Neural progenitor cell (in vitro differentiated cells): ENCODE results near the gene BMERB1. TPM values are rescaled to one million over a fixed set of nuclear protein-coding genes. Genes with fewer than 3 reads are reported as not detected.
"Not testable (repeated sequence)": the region's sequence is repeated elsewhere in the genome, so short reads cannot be mapped to it uniquely, and the experiment has no call there.

Experiments
- DNase-seq: peaks from one replicate; pipeline ENCODE4 v3.0.0-alpha.2; 2016; ENCODE audit warnings: low spot score
- H2AFZ ChIP-seq: fragments of 200-600 bp; sonication (generic); replicated peaks from 2 replicates; pipeline ENCODE4 v1.6.1; 2016; ENCODE audit warnings: antibody characterized with exemption
- H3F3A ChIP-seq: fragments of 200-600 bp; sonication (generic); 2 replicates; pipeline ENCODE4 v1.6.1; 2016; ENCODE audit warnings: antibody characterized with exemption, low read depth
- H3K27ac ChIP-seq: fragments of 200-600 bp; sonication (generic); 2 replicates; pipeline ENCODE4 v1.5.1; 2016; ENCODE audit warnings: mild to moderate bottlenecking
- H3K27me3 ChIP-seq: fragments of 200-600 bp; sonication (generic); 2 replicates; pipeline ENCODE4 v1.6.1; 2016; ENCODE audit warnings: mild to moderate bottlenecking, moderate library complexity
- H3K36me3 ChIP-seq: fragments of 200-600 bp; sonication (generic); 2 replicates; pipeline ENCODE4 v1.5.1; 2016
- H3K4me1 ChIP-seq: fragments of 200-600 bp; sonication (generic); 2 replicates; pipeline ENCODE4 v1.6.1; 2016; ENCODE audit warnings: mixed run types
- H3K4me2 ChIP-seq: fragments of 200-600 bp; sonication (generic); 2 replicates; pipeline ENCODE4 v1.6.1; 2016
- H3K4me3 ChIP-seq: fragments of 200-600 bp; sonication (generic); 2 replicates; pipeline ENCODE4 v1.5.1; 2016
- H3K79me2 ChIP-seq: fragments of 200-600 bp; sonication (generic); 2 replicates; pipeline ENCODE4 v1.6.1; 2016; ENCODE audit warnings: low read depth
- H3K9ac ChIP-seq: fragments of 200-600 bp; sonication (generic); 2 replicates; pipeline ENCODE4 v1.6.1; 2016
- H3K9me3 ChIP-seq: fragments of 200-600 bp; sonication (generic); 2 replicates; pipeline ENCODE4 v1.5.1; 2016; ENCODE audit warnings: low read depth
- H4K20me1 ChIP-seq: fragments of 200-600 bp; sonication (generic); 2 replicates; pipeline ENCODE4 v1.6.1; 2016; ENCODE audit warnings: low read depth
- H3K27ac Mint-ChIP-seq: 3 replicates; pipeline ENCODE4 v1.8.0; 2021; ENCODE audit warnings: mixed read lengths
- H3K27me3 Mint-ChIP-seq: 2 replicates; pipeline ENCODE4 v1.8.0; 2022; ENCODE audit warnings: low read depth, mild to moderate bottlenecking, inconsistent platforms, moderate library complexity, mixed read lengths; ENCODE audit not compliant: insufficient read depth
- H3K36me3 Mint-ChIP-seq: 3 replicates; pipeline ENCODE4 v1.8.0; 2021; ENCODE audit warnings: mixed read lengths
- H3K4me1 Mint-ChIP-seq: 3 replicates; pipeline ENCODE4 v1.8.0; 2021; ENCODE audit warnings: mixed read lengths
- H3K4me3 Mint-ChIP-seq: 3 replicates; pipeline ENCODE4 v1.8.0; 2021; ENCODE audit warnings: mild to moderate bottlenecking, moderate library complexity, mixed read lengths
- H3K9me3 Mint-ChIP-seq: 3 replicates; pipeline ENCODE4 v1.8.0; 2020; ENCODE audit warnings: mixed read lengths
- CTCF ChIP-seq: fragments of 200-600 bp; sonication (generic); IDR thresholded peaks from 2 replicates; pipeline ENCODE4 v1.5.1; 2017; ENCODE audit warnings: antibody characterized with exemption, mild to moderate bottlenecking
- EZH2 ChIP-seq: fragments of 200-600 bp; sonication (generic); IDR thresholded peaks from 2 replicates; pipeline ENCODE4 v1.6.1; 2017; ENCODE audit warnings: antibody characterized with exemption, mild to moderate bottlenecking, moderate library complexity
- EZH2phosphoT487 ChIP-seq: fragments of 200-600 bp; sonication (generic); IDR thresholded peaks from 2 replicates; pipeline ENCODE4 v1.6.1; 2017; ENCODE audit warnings: antibody characterized with exemption
- total RNA-seq: library from RNA; depleted of rRNA; stranded (reverse); fragments of >200 nt; gene quantifications from 2 replicates; pipeline ENCODE4 v1.2.3, GENCODE V29; 2015; ENCODE audit warnings: low replicate concordance

Gene BMERB1
- total RNA-seq, 1 donor from 2014 or later: 39.0 TPM

GRCh38 chr16:15439102-15439501, 4.7 kb downstream of the BMERB1 start:
- no peak overlapping the region for H2AFZ ChIP-seq
- H3K4me2 ChIP-seq: no peak overlapping the region
- H3K79me2 ChIP-seq: peaks cover 64% of the 10 kb centered on the region
- H3K27ac Mint-ChIP-seq: no peak overlapping the region
- H3K9me3 ChIP-seq: no peaks in the 10 kb centered on the region
- no peak for TF ChIP-seq EZH2
- no peaks in the 10 kb centered on the region for H3K36me3 Mint-ChIP-seq
- H3F3A ChIP-seq: peaks cover 16% of the 10 kb centered on the region
- no peaks in the 10 kb centered on the region for H3K9me3 Mint-ChIP-seq
- no peak overlapping the region for H3K27ac ChIP-seq
- peaks cover 49% of the 10 kb centered on the region for H4K20me1 ChIP-seq
- H3K27me3 ChIP-seq: peaks cover 15% of the 10 kb centered on the region
- peaks cover 12% of the 10 kb centered on the region for H3K4me1 Mint-ChIP-seq
- H3K4me1 ChIP-seq: no peaks in the 10 kb centered on the region
- no peak overlapping the region for H3K9ac ChIP-seq
- no peak overlapping the region for H3K4me3 ChIP-seq
- H3K4me3 Mint-ChIP-seq: no peak overlapping the region
- peaks cover 7% of the 10 kb centered on the region for H3K27me3 Mint-ChIP-seq
- no peak for DNase-seq
- no peaks in the 10 kb centered on the region for H3K36me3 ChIP-seq

- Histone ChIP-seq H3K4me1 (no peaks in the 10 kb centered on the region), H3K4me2 (no peak overlapping the region), H3F3A (peaks cover 12% of the 10 kb centered on the region), H3K4me3 (no peak overlapping the region), H3K27ac (no peak overlapping the region), H3K9me3 (no peaks in the 10 kb centered on the region), H3K79me2 (peaks cover 68% of the 10 kb centered on the region), H3K36me3 (no peaks in the 10 kb centered on the region), H2AFZ (no peak overlapping the region), H3K9ac (no peak overlapping the region), H4K20me1 (peaks cover 49% of the 10 kb centered on the region), H3K27me3 (peaks cover 15% of the 10 kb centered on the region)
- Mint-ChIP-seq H3K27me3 (peaks cover 7% of the 10 kb centered on the region), H3K9me3 (peaks cover 2% of the 10 kb centered on the region), H3K4me1 (peaks cover 11% of the 10 kb centered on the region), H3K36me3 (no peaks in the 10 kb centered on the region), H3K4me3 (no peak overlapping the region), H3K27ac (no peak overlapping the region)
- TF ChIP-seq EZH2phosphoT487 (no peak), CTCF (no peak), EZH2 (no peak)
- no peak for DNase-seq
These were observed 5.1 kb downstream of the BMERB1 start for GRCh38 chr16:15439521-15439920.

GRCh38 chr16:15440852-15441251, 6.5 kb downstream of the BMERB1 start:
- Histone ChIP-seq H3F3A (no peaks in the 10 kb centered on the region), H2AFZ (no peak overlapping the region), H3K36me3 (no peaks in the 10 kb centered on the region), H3K27me3 (peaks cover 8% of the 10 kb centered on the region), H3K27ac (no peak overlapping the region), H4K20me1 (peaks cover 40% of the 10 kb centered on the region), H3K4me2 (no peak overlapping the region), H3K79me2 (peaks cover 67% of the 10 kb centered on the region), H3K4me3 (no peak overlapping the region), H3K9me3 (no peaks in the 10 kb centered on the region), H3K9ac (no peak overlapping the region), H3K4me1 (no peaks in the 10 kb centered on the region)
- Mint-ChIP-seq H3K27me3 (peaks cover under 1% of the 10 kb centered on the region), H3K9me3 (peaks cover 6% of the 10 kb centered on the region), H3K27ac (no peak overlapping the region), H3K4me1 (peaks cover 3% of the 10 kb centered on the region), H3K36me3 (no peaks in the 10 kb centered on the region), H3K4me3 (no peak overlapping the region)
- DNase-seq: no peak
- TF ChIP-seq CTCF (no peak), EZH2phosphoT487 (no peak)

GRCh38 chr16:15442140-15442539, 7.8 kb downstream of the BMERB1 start:
- H3K36me3 Mint-ChIP-seq, H3K9ac ChIP-seq, H3K27ac ChIP-seq, H3K27me3 ChIP-seq, H2AFZ ChIP-seq, H3F3A ChIP-seq, H3K27ac Mint-ChIP-seq, H3K4me3 Mint-ChIP-seq, H3K9me3 ChIP-seq, H3K4me1 Mint-ChIP-seq, H3K4me3 ChIP-seq, H3K4me1 ChIP-seq, DNase-seq, H3K27me3 Mint-ChIP-seq, H3K36me3 ChIP-seq, H3K4me2 ChIP-seq, H3K9me3 Mint-ChIP-seq: not testable (repeated sequence)
- H4K20me1 ChIP-seq: peaks cover 29% of the 10 kb centered on the region
- peaks cover 54% of the 10 kb centered on the region for H3K79me2 ChIP-seq
